ENCODE data around the gene SUMO3.

The SUMO3 gene

DNA sequence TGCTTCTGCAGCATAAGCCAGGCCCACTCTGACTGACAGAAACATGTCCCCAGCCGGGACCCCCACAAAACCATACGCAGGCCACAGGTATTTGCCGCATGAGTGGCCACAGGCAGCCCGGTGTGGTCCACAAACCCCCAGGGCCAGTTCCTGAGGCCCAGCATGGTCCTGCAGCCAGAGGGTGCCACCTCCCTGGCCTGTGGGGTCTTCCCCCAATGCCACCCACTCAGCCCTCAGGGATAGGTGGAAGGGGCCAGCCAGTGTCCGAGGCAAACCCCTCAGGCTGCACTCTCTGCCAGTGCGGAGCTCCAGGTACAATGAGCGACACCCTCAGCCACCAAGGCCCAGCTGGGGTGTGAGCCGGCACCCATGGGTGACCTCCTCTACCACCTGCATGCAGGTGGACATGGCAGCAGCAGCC lies 59.7 kb downstream of the SUMO3 start:
- no peak for DNase-seq
- Histone ChIP-seq H3K9me3 (no peaks in the 10 kb centered on the region), H3K36me3 (no peaks in the 10 kb centered on the region), H3K27me3 (no peaks in the 10 kb centered on the region; the same call in 1 of the 2 replicates), H3K4me1 (no peaks in the 10 kb centered on the region), H3K4me3 (ENCODE audit: low read depth, low read length) (no peak overlapping the region)
- TF ChIP-seq, protein P1, sequence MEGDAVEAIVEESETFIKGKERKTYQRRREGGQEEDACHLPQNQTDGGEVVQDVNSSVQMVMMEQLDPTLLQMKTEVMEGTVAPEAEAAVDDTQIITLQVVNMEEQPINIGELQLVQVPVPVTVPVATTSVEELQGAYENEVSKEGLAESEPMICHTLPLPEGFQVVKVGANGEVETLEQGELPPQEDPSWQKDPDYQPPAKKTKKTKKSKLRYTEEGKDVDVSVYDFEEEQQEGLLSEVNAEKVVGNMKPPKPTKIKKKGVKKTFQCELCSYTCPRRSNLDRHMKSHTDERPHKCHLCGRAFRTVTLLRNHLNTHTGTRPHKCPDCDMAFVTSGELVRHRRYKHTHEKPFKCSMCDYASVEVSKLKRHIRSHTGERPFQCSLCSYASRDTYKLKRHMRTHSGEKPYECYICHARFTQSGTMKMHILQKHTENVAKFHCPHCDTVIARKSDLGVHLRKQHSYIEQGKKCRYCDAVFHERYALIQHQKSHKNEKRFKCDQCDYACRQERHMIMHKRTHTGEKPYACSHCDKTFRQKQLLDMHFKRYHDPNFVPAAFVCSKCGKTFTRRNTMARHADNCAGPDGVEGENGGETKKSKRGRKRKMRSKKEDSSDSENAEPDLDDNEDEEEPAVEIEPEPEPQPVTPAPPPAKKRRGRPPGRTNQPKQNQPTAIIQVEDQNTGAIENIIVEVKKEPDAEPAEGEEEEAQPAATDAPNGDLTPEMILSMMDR (IDR thresholded peaks at IDR 0.05; ENCODE audit: low read depth, low read length) = no peak

DNA sequence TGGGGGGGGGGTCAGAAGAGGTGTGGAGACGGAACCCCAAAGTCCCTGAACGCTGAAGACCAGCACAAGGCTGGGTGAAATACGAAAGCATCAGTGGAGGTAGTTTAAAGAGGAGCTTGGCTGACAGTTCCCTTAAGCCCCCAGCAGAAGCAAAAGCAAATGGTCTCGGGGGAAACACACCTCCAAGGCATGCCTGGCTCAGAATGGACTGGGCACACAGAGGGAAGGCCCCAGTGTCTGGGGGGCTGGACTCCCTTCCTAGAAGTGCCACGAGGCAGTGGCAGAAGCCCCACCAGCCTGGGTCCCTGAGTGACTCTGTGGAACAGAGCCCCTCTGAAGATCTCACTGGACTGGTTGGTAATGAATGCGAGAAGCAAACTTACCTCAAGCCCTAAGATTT lies 60.1 kb downstream of the SUMO3 start:
- H3K4me1 ChIP-seq = no peaks in the 10 kb centered on the region
- no peaks in the 10 kb centered on the region for H3K36me3 ChIP-seq
- H3K27me3 ChIP-seq = no peaks in the 10 kb centered on the region; the same call in 1 of the 2 replicates
- no peaks in the 10 kb centered on the region for H3K9me3 ChIP-seq
- TF ChIP-seq, protein P1 (IDR thresholded peaks at IDR 0.05; ENCODE audit: low read depth, low read length) = no peak
- H3K4me3 ChIP-seq (ENCODE audit: low read depth, low read length) = no peak overlapping the region
- DNase-seq = no peak

DNA sequence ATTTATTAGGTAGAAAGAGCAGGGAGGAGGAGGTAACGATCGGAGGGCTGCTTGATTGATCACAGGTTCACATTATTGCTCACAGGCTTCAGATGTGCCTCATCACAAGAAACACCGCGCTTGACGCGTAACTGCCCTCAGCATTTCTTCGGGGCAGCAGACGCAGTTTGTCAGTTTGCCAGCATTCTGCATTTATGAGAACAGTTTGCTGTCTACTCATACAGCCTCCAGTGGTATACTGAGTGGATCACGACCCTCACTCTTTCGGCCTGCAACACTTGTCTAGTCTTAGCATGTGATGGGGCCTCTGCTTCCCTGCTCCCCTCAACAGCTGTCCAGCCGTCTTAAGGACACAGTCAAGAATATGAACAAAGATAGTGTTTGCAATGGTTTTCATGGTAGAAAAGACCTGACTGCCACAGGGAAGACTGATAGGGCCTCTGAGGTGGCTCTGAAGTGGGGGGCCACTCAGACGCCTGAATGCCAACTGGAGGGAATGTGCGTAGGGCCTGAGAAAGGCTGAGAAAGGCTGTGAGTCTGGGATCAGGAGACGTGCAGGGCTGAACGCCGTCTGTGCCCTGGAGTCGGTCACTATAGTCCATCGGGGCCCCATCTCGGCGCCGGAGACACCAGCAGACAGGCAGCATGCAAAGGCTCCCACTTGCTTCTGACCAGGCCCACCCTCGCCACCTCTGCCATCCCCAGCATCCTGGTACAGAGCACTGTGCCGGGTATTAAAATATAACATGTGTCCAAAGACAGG lies 61.3 kb downstream of the SUMO3 start:
- Histone ChIP-seq H3K4me3 (ENCODE audit: low read depth, low read length) (no peak overlapping the region), H3K27me3 (no peaks in the 10 kb centered on the region; the same call in 1 of the 2 replicates), H3K36me3 (no peaks in the 10 kb centered on the region), H3K4me1 (no peaks in the 10 kb centered on the region), H3K9me3 (no peaks in the 10 kb centered on the region)
- DNase-seq = no peak
- TF ChIP-seq, protein P1 (IDR thresholded peaks at IDR 0.05; ENCODE audit: low read depth, low read length) = no peak
